Posterior cingulate gyrus (tissue), 11 donors: Measurements from ENCODE around the gene SARS2.
"Not testable (repeated sequence)": the region's sequence is repeated elsewhere in the genome, so short reads cannot be mapped to it uniquely, and the experiment has no call there.

ENCODE experiments used
- DNase-seq, 10 donors: peaks; one replicate each; pipeline versions ENCODE4 v3.0.0 to v3.0.0-alpha.2; 2020 to 2021; ENCODE audit warnings: mixed read lengths in 3 of 10
- intact Hi-C: fragments of 100-400 bp; cut with DNase I; formaldehyde crosslinking; loops from one replicate; pipeline ENCODE4 v1.15.1; 2023

SARS2 gene

DNA sequence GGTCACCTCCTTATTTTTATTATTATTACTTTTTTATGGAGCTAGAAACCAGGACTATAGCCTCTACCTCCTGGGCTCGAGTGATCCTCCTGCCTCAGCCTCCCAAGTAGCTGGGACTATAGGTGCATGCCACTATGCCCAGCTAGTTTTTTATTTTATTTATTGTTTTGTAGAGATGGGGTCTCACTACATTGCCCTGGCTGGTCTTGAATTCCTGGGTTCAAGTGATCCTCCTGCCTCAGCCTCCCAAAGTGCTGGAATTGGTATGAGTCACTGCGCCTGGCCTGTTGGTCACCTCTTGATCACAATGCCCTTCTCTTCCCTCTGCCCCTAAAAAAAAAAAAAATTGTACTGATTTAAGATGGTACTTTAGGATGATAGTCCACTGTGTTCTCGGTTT is 20.6 kb upstream of the SARS2 start:
- intact Hi-C loops = no loop called here
- DNase-seq = no peak

GRCh38 chr19:38949580-38950367 is 19.2 kb upstream of the SARS2 start:
- DNase-seq = peak; percentile 84 to 99 (median 92)
- intact Hi-C loops = no loop called here

DNA sequence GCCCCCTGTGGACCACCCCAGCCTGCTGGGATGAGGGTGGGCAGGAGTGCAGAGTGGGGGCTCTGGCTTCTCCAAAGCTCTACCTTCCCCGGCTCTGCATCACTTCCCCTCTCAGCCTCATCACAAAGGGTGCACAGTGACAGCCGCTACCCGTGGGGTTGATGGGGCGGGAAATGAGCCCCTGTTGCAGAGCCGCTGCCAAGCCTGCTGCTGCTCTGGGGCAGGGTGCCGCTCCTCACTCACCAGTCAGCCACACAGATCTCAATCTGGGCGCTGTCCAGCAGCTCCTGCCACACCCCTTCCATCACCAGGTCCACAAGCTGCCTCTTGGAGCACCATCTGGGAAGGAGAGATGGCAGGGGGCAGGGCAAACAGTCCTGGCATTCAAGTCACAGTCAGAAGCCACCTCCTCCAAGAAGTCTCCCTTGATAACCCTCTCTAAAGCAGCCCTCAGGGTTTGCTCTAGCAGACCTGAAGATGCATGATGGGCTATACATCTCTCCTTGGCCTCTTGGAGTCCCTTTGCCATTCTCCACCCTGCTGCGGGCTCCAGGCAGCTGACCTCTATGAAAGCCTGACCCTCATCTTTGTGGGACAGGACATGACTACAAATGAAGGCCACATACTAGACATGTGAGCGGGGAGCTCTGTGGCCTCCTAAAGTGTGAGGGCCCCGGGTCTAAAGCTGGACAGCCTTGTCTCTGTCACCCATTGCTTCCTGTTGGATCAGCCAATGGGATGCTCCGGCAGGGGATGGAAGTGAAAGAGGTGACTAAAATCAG is 15.9 kb upstream of the SARS2 start:
- intact Hi-C loops = no loop called here

DNA sequence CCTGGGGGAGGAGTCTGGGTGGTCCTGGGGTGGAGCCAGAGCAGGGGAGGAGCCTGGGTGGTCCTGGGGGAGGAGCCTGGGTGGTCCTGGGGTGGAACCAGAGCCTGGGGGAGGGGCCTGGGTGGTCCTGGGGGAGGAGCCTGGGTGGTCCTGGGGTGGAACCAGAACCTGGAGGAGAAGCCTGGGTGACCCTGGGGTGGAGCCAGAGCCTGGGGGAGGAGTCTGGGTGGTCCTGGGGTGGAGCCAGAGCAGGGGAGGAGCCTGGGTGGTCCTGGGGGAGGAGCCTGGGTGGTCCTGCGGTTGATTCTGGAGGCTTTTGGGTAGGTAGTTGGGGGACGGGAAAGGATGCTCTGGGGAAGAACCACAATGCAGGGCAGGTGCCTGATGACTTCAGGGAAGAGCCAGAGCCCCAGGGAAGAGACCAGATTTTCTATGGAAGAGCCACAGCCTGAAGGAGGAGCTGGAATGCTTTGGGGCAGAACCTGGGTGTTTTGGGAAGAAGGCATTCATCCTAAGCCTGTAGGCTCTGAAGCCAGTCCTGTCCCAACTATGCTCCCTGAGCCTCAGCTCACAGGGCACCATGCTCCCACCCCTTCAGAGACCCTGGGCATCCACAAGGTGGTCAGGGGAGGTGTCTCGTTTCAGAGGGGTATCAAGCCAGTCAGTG is 15.1 kb upstream of the SARS2 start:
- intact Hi-C loops = no loop called here
- peak in 1 of 10 donors; percentile 48 for DNase-seq

More for the DNA sequence above, 15.9 kb upstream of the SARS2 start:
- DNase-seq = peak in 1 of 10 donors; percentile 24

GRCh38 chr19:38944981-38945506 is 14.5 kb upstream of the SARS2 start:
- intact Hi-C loops = no loop called here
- DNase-seq = peak in 1 of 10 donors; percentile 69

DNA sequence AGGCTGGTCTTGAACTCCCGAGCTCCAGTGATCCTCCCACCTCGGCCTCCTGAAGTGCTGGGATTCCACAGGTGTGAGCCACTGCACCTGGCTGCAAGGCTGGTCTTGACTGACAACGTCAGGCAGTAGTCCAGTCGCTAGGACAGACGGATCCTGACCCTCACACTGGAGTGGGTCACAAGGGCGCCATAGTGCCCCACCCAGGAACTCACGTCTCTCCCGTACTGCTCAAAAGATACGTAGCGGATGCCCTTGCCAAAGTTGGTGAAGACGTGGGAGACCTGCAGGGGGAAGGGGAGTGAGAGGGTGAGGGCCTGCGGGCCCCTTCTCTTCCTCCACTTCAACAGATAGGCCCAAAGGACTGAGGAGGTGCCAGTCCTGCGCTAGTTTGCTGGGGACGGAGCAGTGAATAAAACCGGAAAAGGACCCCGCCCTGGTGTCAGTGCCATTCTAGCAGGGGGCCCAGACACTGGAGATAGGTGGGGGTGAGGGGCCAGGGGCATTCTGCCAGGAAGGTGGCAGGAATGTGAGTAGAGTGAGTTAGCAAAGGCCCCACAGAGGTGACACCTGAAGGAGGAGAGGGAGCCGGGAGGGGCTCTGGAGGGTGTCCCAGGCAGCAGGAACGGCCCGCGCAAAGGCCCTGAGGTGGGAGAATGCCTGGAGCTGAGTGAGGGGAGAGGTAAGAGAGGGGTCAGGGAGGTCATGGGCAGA is 12.1 kb upstream of the SARS2 start:
- peak in 3 of 10 donors; percentile 44 to 67 (median 66) for DNase-seq
- intact Hi-C loops = no loop called here

GRCh38 chr19:38941979-38942378 is 11.4 kb upstream of the SARS2 start:
- DNase-seq = peak in 2 of 10 donors; percentile 24 to 49
- intact Hi-C loops = no loop called here

- peak in 1 of 10 donors; percentile 19 for DNase-seq
- intact Hi-C loops = not testable (repeated sequence)
Observed at GRCh38 chr19:38941466-38941865, 10.9 kb upstream of the SARS2 start.

- intact Hi-C loops = loop anchor here (10.0 kb wide), 1 partner anchor 535 kb away; the partner anchor contains the start of gene FAM98C
- DNase-seq = no peak
Observed at GRCh38 chr19:38939957-38940356, 9.4 kb upstream of the SARS2 start.

GRCh38 chr19:38933544-38933943 is 3.0 kb upstream of the SARS2 start:
- DNase-seq = no peak
- intact Hi-C loops = loop anchor here (10.0 kb wide), 1 partner anchor 529 kb away; the partner anchor contains the start of gene FAM98C

GRCh38 chr19:38932425-38933179 is 2.0 kb upstream of the SARS2 start:
- peak in 2 of 10 donors; percentile 62 to 82 for DNase-seq
- intact Hi-C loops = loop anchor here (10.0 kb wide), 1 partner anchor 528 kb away; the partner anchor contains the start of gene FAM98C

- intact Hi-C loops = loop anchor here (2.0 to 10.0 kb wide), 3 partner anchors 33 to 527 kb away; partner anchors contain the start of genes FAM98C, NFKBIB and SIRT2
- peak in 2 of 10 donors; percentile 27 to 53 for DNase-seq
Observed at GRCh38 chr19:38931521-38931793, 894 bp upstream of the SARS2 start.

GRCh38 chr19:38930776-38931520 is 385 bp upstream of the SARS2 start, which contains the start of gene MRPS12:
MRPS12 (plus strand) TSS chr19:38930944; CDS start chr19:38931295, 351 bp downstream.
- intact Hi-C loops = loop anchor here (1.0 to 10.0 kb wide), 5 partner anchors 32 to 526 kb away; partner anchors contain the start of genes FAM98C, HNRNPL, NFKBIB and SIRT2
- peak; percentile 97 to 100 (median 98) for DNase-seq

GRCh38 chr19:38928391-38929001 is 2.1 kb downstream of the SARS2 start:
- intact Hi-C loops = no loop called here
- no peak for DNase-seq

- intact Hi-C loops = no loop called here
- DNase-seq = peak in 2 of 10 donors; percentile 27 to 32
Observed at GRCh38 chr19:38924388-38924787, 6.2 kb downstream of the SARS2 start.

DNA sequence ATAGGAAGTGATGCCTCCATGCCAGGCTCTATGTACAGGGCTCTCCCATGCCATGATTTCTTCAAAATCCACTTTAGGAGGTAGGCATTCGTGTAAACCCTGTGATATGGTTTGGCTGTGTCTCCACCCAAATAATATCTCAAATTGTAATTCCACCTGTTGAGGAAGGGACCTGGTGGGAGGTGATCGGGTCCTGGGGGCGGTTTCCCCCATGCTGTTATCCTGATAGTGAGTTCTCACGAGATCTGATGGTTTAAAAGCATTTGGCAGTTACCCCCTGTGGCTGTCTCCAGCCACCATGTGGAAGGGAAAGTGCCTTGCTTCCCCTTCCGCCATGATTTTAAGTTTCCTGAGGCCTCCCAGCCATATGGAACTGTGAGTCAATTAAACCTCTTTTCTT is 8.1 kb downstream of the SARS2 start:
- intact Hi-C loops = no loop called here
- peak in 1 of 10 donors; percentile 22 for DNase-seq

DNA sequence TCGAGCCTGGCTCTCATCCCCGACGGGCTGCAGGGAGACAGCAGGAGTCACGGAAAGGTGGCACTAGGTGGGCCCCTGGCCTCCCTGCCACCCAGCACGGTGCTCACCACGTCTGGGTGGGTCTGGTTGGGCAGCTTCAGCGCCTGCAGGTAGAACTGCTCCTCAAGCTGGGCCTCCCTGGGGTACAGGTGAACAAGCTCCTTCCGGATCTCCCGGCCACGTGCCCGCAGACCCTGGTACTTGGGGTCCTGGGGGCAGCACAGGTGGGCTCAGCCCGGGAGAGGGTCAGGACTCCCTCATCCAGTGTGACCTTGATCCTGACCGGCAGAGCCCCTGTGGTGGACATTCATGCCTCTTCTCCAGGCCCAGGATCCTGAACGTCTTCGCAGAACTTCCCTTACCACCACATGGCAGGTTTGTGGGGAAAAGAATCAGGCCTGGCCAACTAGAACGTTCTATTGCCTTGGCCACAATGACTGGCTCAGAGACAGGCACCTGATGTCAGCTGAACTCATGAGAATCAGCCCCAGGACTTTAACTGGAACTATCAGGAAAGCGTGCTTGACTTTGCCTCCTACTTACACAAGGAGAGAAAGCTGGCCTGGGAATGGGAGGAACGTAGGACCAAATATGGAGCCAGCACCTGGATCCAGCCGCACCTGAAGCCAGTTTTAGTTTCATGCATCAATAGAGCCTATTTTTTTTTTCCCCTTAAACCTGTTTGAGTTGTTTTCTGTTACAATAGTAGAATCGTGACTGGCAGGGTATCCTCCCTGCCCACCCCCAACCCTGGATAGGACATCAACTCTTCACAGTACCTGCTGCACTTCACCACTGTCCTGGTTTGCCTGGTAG is 8.9 kb downstream of the SARS2 start:
- intact Hi-C loops = no loop called here
- peak in 1 of 10 donors; percentile 62 for DNase-seq
